Fibroblast of skin of scalp (primary cell): ENCODE results near the gene NEB.
"Not testable (repeated sequence)": the region's sequence is repeated elsewhere in the genome, so short reads cannot be mapped to it uniquely, and the experiment has no call there.

Experiments used
- DNase-seq: peaks from one replicate; pipeline ENCODE4 v3.0.0-alpha.2; 2013

The NEB gene

GRCh38 chr2:151757861-151758260 lies 23.6 kb upstream of the NEB start:
- no peak for DNase-seq

GRCh38 chr2:151756820-151757219 lies 22.5 kb upstream of the NEB start:
- no peak for DNase-seq

- DNase-seq = no peak
Observed at GRCh38 chr2:151754253-151754897, 20.1 kb upstream of the NEB start.

- DNase-seq = no peak
Observed at GRCh38 chr2:151753540-151753939, 19.3 kb upstream of the NEB start.

- not testable (repeated sequence) for DNase-seq
Observed at GRCh38 chr2:151745261-151745660, 11.0 kb upstream of the NEB start.

GRCh38 chr2:151730262-151730975 lies 3.9 kb downstream of the NEB start:
- peak; percentile 4 for DNase-seq

GRCh38 chr2:151729837-151730236 lies 4.4 kb downstream of the NEB start:
- DNase-seq = no peak

GRCh38 chr2:151729415-151729811 lies 4.9 kb downstream of the NEB start:
- no peak for DNase-seq

- no peak for DNase-seq
Observed at GRCh38 chr2:151728804-151729414, 5.4 kb downstream of the NEB start.

- no peak for DNase-seq
Observed at GRCh38 chr2:151727593-151728552, 6.4 kb downstream of the NEB start.

GRCh38 chr2:151721161-151721560 lies 13.1 kb downstream of the NEB start:
- no peak for DNase-seq

- DNase-seq = no peak
Observed at GRCh38 chr2:151720521-151720920, 13.8 kb downstream of the NEB start.

- DNase-seq = no peak
Observed at GRCh38 chr2:151718796-151719195, 15.5 kb downstream of the NEB start.

GRCh38 chr2:151718247-151718646 lies 16.0 kb downstream of the NEB start:
- DNase-seq = no peak

GRCh38 chr2:151716721-151717120 lies 17.6 kb downstream of the NEB start:
- DNase-seq = peak; percentile 26

- no peak for DNase-seq
Observed at GRCh38 chr2:151713291-151713903, 20.9 kb downstream of the NEB start.

- DNase-seq = no peak
Observed at GRCh38 chr2:151711025-151711424, 23.3 kb downstream of the NEB start.

GRCh38 chr2:151708788-151709187 lies 25.5 kb downstream of the NEB start:
- no peak for DNase-seq

GRCh38 chr2:151707857-151708256 lies 26.4 kb downstream of the NEB start:
- no peak for DNase-seq

- DNase-seq = not testable (repeated sequence)
Observed at GRCh38 chr2:151704480-151704961, 29.8 kb downstream of the NEB start.

GRCh38 chr2:151698134-151698533 lies 36.1 kb downstream of the NEB start:
- not testable (repeated sequence) for DNase-seq

GRCh38 chr2:151695778-151696177 lies 38.5 kb downstream of the NEB start:
- DNase-seq = no peak
